Small intestine (tissue), 7 donors: ENCODE measurements around the gene EMC6. TPM values are rescaled to one million over a fixed set of nuclear protein-coding genes. Genes with fewer than 3 reads are reported as not detected.

ENCODE experiments used
- DNase-seq, 2 donors: peaks; one replicate each; pipeline versions ENCODE4 v3.0.0 to v3.0.0-alpha.2; 2013
- FAIRE-seq: peaks from 2 replicates; lab custom pipeline; 2012; peaks lifted over from hg19 to GRCh38; lab: Jason Lieb, UNC
- H3K27ac ChIP-seq, 3 donors: one replicate each; pipeline ENCODE4 v1.5.1; 2013; ENCODE audit warnings: low read length in 2 of 3, mild to moderate bottlenecking in 2 of 3, control low read depth in 1 of 3, inconsistent platforms in 1 of 3, low read depth in 1 of 3, moderate library complexity in 1 of 3
- H3K27me3 ChIP-seq, 3 donors: one replicate each; pipeline ENCODE4 v1.6.1; 2013; ENCODE audit warnings: low read length in 3 of 3, inconsistent platforms in 1 of 3; ENCODE audit not compliant: control insufficient read depth in 3 of 3, insufficient read depth in 3 of 3
- H3K36me3 ChIP-seq, 3 donors: one replicate each; pipeline ENCODE4 v1.6.1; 2013; ENCODE audit warnings: low read length in 3 of 3, inconsistent platforms in 1 of 3, low read depth in 1 of 3, mild to moderate bottlenecking in 1 of 3, moderate library complexity in 1 of 3; ENCODE audit not compliant: control insufficient read depth in 3 of 3, insufficient read depth in 2 of 3
- H3K4me1 ChIP-seq, 3 donors: one replicate each; pipeline ENCODE4 v1.6.1; 2013; ENCODE audit warnings: low read length in 2 of 3, inconsistent platforms in 1 of 3, low read depth in 1 of 3, mild to moderate bottlenecking in 1 of 3, moderate library complexity in 1 of 3; ENCODE audit not compliant: control insufficient read depth in 3 of 3, insufficient read depth in 2 of 3
- H3K4me3 ChIP-seq, 3 donors: one replicate each; pipeline ENCODE4 v1.5.1; 2013; ENCODE audit warnings: low read length in 3 of 3, control low read depth in 1 of 3, inconsistent platforms in 1 of 3, low read depth in 1 of 3, mild to moderate bottlenecking in 1 of 3, moderate library complexity in 1 of 3
- H3K9me3 ChIP-seq, 2 donors: one replicate each; pipeline ENCODE4 v1.6.1; 2013; ENCODE audit warnings: low read depth in 1 of 2, low read length in 1 of 2; ENCODE audit not compliant: control insufficient read depth in 2 of 2, insufficient read depth in 1 of 2
- WGBS, 3 donors: extraction: QIAGEN DNeasy Blood & Tissue Kit; methylation state at CpG; one replicate each; pipeline ENCODE4 v1.1.7; 2013; 5-methylcytosine and 5-hydroxymethylcytosine counted together
- polyA plus RNA-seq, 4 donors: library from polyadenylated mRNA; stranded (reverse) in 3 of 4; unstranded in 1 of 4; fragments of 200-250 nt in 3 of 4; fragments of 120-200 nt in 1 of 4; gene quantifications; one replicate each; pipeline versions ENCODE4 v1.2.1 to v1.2.3, GENCODE V29; 2013
- donor health status: healthy with polysubstance abuse.
- donor health status: control.
- donor health status: control.
- donor health status: Bipolar disorder and iron deficiency.
- donor health status: healthy.

EMC6 gene
- polyA plus RNA-seq, 4 donors, result 40.0 to 85.4 (median 71.9) TPM

GRCh38 chr17:3657874-3658783 is 10.5 kb upstream of the EMC6 start:
- Histone ChIP-seq H3K27ac (no peak overlapping the region), H3K36me3 (peaks cover 2 to 72% (median 3%) of the 10 kb centered on the region in 3 donors), H3K9me3 (no peaks in the 10 kb centered on the region), H3K4me1 (peaks cover 0 to 9% (median 2%) of the 10 kb centered on the region in 3 donors), H3K4me3 (no peak overlapping the region), H3K27me3 (no peaks in the 10 kb centered on the region)
- no peak for FAIRE-seq
- DNase-seq, result no peak
- 84 to 89% (median 89%) methylated on average over 42 of the region's 42 CpGs for WGBS, 3 donors

GRCh38 chr17:3658784-3659449 is 9.7 kb upstream of the EMC6 start:
- no peaks in the 10 kb centered on the region for H3K27me3 ChIP-seq
- H3K4me1 ChIP-seq, result peaks cover 0 to 9% (median 2%) of the 10 kb centered on the region in 3 donors
- H3K27ac ChIP-seq, result peak overlapping the region in 1 of 3 donors; percentile 70
- H3K4me3 ChIP-seq, result no peak overlapping the region
- no peak for DNase-seq
- WGBS, 3 donors, result 71 to 77% (median 74%) methylated on average over 22 of the region's 22 CpGs
- H3K36me3 ChIP-seq, result peaks cover 3 to 80% (median 3%) of the 10 kb centered on the region in 3 donors
- H3K9me3 ChIP-seq, result no peaks in the 10 kb centered on the region
- FAIRE-seq, result no peak

GRCh38 chr17:3659541-3660111 is 9.0 kb upstream of the EMC6 start:
- WGBS, 3 donors, result 46 to 64% (median 54%) methylated on average over 22 of the region's 22 CpGs
- H3K4me3 ChIP-seq, result no peak overlapping the region
- H3K9me3 ChIP-seq, result no peaks in the 10 kb centered on the region
- H3K27me3 ChIP-seq, result no peaks in the 10 kb centered on the region
- FAIRE-seq, result no peak
- peaks cover 0 to 9% (median 2%) of the 10 kb centered on the region in 3 donors for H3K4me1 ChIP-seq
- peak in 1 of 2 donors; percentile 58 for DNase-seq
- H3K27ac ChIP-seq, result peak overlapping the region in 1 of 3 donors; percentile 70
- peaks cover 4 to 87% (median 9%) of the 10 kb centered on the region in 3 donors for H3K36me3 ChIP-seq

GRCh38 chr17:3660311-3660891 is 8.2 kb upstream of the EMC6 start:
- no peak for DNase-seq
- 78 to 89% (median 87%) methylated on average over 22 to 23 of the region's 23 CpGs for WGBS, 3 donors
- H3K36me3 ChIP-seq, result peaks cover 6 to 84% (median 9%) of the 10 kb centered on the region in 3 donors
- no peaks in the 10 kb centered on the region for H3K27me3 ChIP-seq
- H3K27ac ChIP-seq, result peak overlapping the region in 1 of 3 donors; percentile 70
- H3K4me3 ChIP-seq, result no peak overlapping the region
- H3K9me3 ChIP-seq, result no peaks in the 10 kb centered on the region
- H3K4me1 ChIP-seq, result peaks cover 0 to 9% (median 2%) of the 10 kb centered on the region in 3 donors
- no peak for FAIRE-seq

GRCh38 chr17:3663102-3664011 is 5.3 kb upstream of the EMC6 start:
- Histone ChIP-seq H3K9me3 (no peaks in the 10 kb centered on the region), H3K36me3 (peaks cover 6 to 76% (median 9%) of the 10 kb centered on the region in 3 donors), H3K4me1 (peaks cover 0 to 13% (median 4%) of the 10 kb centered on the region in 3 donors), H3K27me3 (no peaks in the 10 kb centered on the region), H3K4me3 (no peak overlapping the region), H3K27ac (no peak overlapping the region)
- FAIRE-seq (no peak), DNase-seq (no peak)
- WGBS, 3 donors, result 89 to 93% (median 93%) methylated on average over 33 of the region's 33 CpGs

GRCh38 chr17:3665834-3666233 is 2.8 kb upstream of the EMC6 start:
- no peak for FAIRE-seq
- no peak for DNase-seq
- Histone ChIP-seq H3K27ac (no peak overlapping the region), H3K27me3 (no peaks in the 10 kb centered on the region), H3K4me1 (peaks cover 0 to 14% (median 5%) of the 10 kb centered on the region in 3 donors), H3K9me3 (no peaks in the 10 kb centered on the region), H3K4me3 (no peak overlapping the region), H3K36me3 (peaks cover 6 to 55% (median 9%) of the 10 kb centered on the region in 3 donors)
- WGBS, 3 donors, result 76 to 90% (median 87%) methylated on average over 5 of the region's 5 CpGs

- Histone ChIP-seq H3K4me3 (peak overlapping the region in 1 of 3 donors; percentile 27), H3K4me1 (peaks cover 0 to 14% (median 5%) of the 10 kb centered on the region in 3 donors)
Measured at GRCh38 chr17:3666516-3666915, 2.1 kb upstream of the EMC6 start.

More at GRCh38 chr17:3666516-3666915, 2.1 kb upstream of the EMC6 start:
- DNase-seq (no peak), FAIRE-seq (no peak)
- Histone ChIP-seq H3K9me3 (no peaks in the 10 kb centered on the region), H3K27me3 (no peaks in the 10 kb centered on the region), H3K36me3 (peaks cover 6 to 53% (median 9%) of the 10 kb centered on the region in 3 donors), H3K27ac (peak overlapping the region in 1 of 3 donors; percentile 100)
- 73 to 90% (median 84%) methylated on average over 6 of the region's 6 CpGs for WGBS, 3 donors
